H9 (cell line): ENCODE results near the gene MS4A6E. TPM values are rescaled to one million over a fixed set of nuclear protein-coding genes. Genes with fewer than 3 reads are reported as not detected.

Source experiments
- DNase-seq: peaks from one replicate; pipeline ENCODE4 v3.0.0-alpha.2; 2017
- H2AFZ ChIP-seq: one replicate; pipeline ENCODE4 v1.6.1; 2013; ENCODE audit warnings: mild to moderate bottlenecking, low read length, control low read depth, moderate library complexity
- H2AK5ac ChIP-seq: 2 replicates; pipeline ENCODE4 v1.6.1; 2013; ENCODE audit warnings: low read length, control low read depth, mixed read lengths; ENCODE audit not compliant: insufficient read length
- H2BK120ac ChIP-seq: one replicate; pipeline ENCODE4 v1.6.1; 2013; ENCODE audit warnings: low read depth, mild to moderate bottlenecking, low read length, control low read depth, inconsistent platforms; ENCODE audit not compliant: poor library complexity, severe bottlenecking
- H2BK12ac ChIP-seq: 2 replicates; pipeline ENCODE4 v1.6.1; 2013; ENCODE audit warnings: low read length, control low read depth, mixed read lengths, low read depth; ENCODE audit not compliant: insufficient read length
- H2BK15ac ChIP-seq: 2 replicates; pipeline ENCODE4 v1.6.1; 2013; ENCODE audit warnings: low read depth, low read length, control low read depth
- H2BK20ac ChIP-seq: one replicate; pipeline ENCODE4 v1.6.1; 2013; ENCODE audit warnings: low read depth, mild to moderate bottlenecking, low read length, control low read depth, inconsistent platforms; ENCODE audit not compliant: poor library complexity, severe bottlenecking
- H2BK5ac ChIP-seq: 2 replicates; pipeline ENCODE4 v1.6.1; 2013; ENCODE audit warnings: low read length, control low read depth, mixed read lengths; ENCODE audit not compliant: insufficient read length
- H3K14ac ChIP-seq: 2 replicates; pipeline ENCODE4 v1.6.1; 2013; ENCODE audit warnings: low read length, control low read depth; ENCODE audit not compliant: insufficient read depth
- H3K18ac ChIP-seq: 2 replicates; pipeline ENCODE4 v1.6.1; 2013; ENCODE audit warnings: low read depth, mild to moderate bottlenecking, mixed read lengths, low read length, control low read depth; ENCODE audit not compliant: insufficient read length
- H3K23ac ChIP-seq: 2 replicates; pipeline ENCODE4 v1.6.1; 2013; ENCODE audit warnings: low read length, control low read depth, mixed read lengths, low read depth; ENCODE audit not compliant: insufficient read length
- H3K23me2 ChIP-seq: 2 replicates; pipeline ENCODE4 v1.6.1; 2013; ENCODE audit warnings: low read depth, mild to moderate bottlenecking, mixed read lengths, low read length, control low read depth; ENCODE audit not compliant: insufficient read length, poor library complexity, severe bottlenecking
- H3K27ac ChIP-seq: 2 replicates; pipeline ENCODE4 v1.5.1; 2013; ENCODE audit warnings: low read length, control low read depth, mixed read lengths, low read depth; ENCODE audit not compliant: insufficient read length
- H3K27me3 ChIP-seq: 2 replicates; pipeline ENCODE4 v1.6.1; 2013; ENCODE audit warnings: low read length, control low read depth, inconsistent platforms; ENCODE audit not compliant: insufficient read depth
- H3K4ac ChIP-seq: 2 replicates; pipeline ENCODE4 v1.6.1; 2013; ENCODE audit warnings: low read depth, mild to moderate bottlenecking, control low read depth, inconsistent platforms, low read length, moderate library complexity
- H3K4me1 ChIP-seq: 2 replicates; pipeline ENCODE4 v1.6.1; 2013; ENCODE audit warnings: low read length, control low read depth, inconsistent platforms; ENCODE audit not compliant: insufficient read depth
- H3K4me2 ChIP-seq: 2 replicates; pipeline ENCODE4 v1.6.1; 2013; ENCODE audit warnings: low read length, control low read depth, mixed read lengths; ENCODE audit not compliant: insufficient read length, insufficient read depth
- H3K56ac ChIP-seq: 2 replicates; pipeline ENCODE4 v1.6.1; 2013; ENCODE audit warnings: low read depth, mild to moderate bottlenecking, mixed read lengths, low read length, control low read depth; ENCODE audit not compliant: insufficient read length
- H3K79me1 ChIP-seq: 2 replicates; pipeline ENCODE4 v1.6.1; 2013; ENCODE audit warnings: low read depth, mild to moderate bottlenecking, moderate library complexity, low read length, control low read depth, inconsistent platforms; ENCODE audit not compliant: insufficient read depth, poor library complexity, severe bottlenecking
- H3K79me2 ChIP-seq: 2 replicates; pipeline ENCODE4 v1.6.1; 2013; ENCODE audit warnings: low read length, control low read depth, inconsistent platforms; ENCODE audit not compliant: insufficient read depth
- H3K9ac ChIP-seq: 2 replicates; pipeline ENCODE4 v1.6.1; 2013; ENCODE audit warnings: low read length, control low read depth, mixed read lengths; ENCODE audit not compliant: insufficient read length; ENCODE audit errors: extremely low read depth
- H3K9me3 ChIP-seq: one replicate; pipeline ENCODE4 v1.6.1; 2013; ENCODE audit warnings: low read depth, low read length, inconsistent platforms; ENCODE audit not compliant: control insufficient read depth
- H3T11ph ChIP-seq: one replicate; pipeline ENCODE4 v1.6.1; 2013; ENCODE audit warnings: mild to moderate bottlenecking, low read length, control low read depth, inconsistent platforms
- H4K20me1 ChIP-seq: one replicate; pipeline ENCODE4 v1.6.1; 2013; ENCODE audit not compliant: control insufficient read depth, insufficient read length, insufficient read depth
- H4K5ac ChIP-seq: 2 replicates; pipeline ENCODE4 v1.6.1; 2013; ENCODE audit warnings: low read depth, mild to moderate bottlenecking, mixed read lengths, low read length, control low read depth; ENCODE audit not compliant: insufficient read length
- H4K8ac ChIP-seq: replicated peaks from 2 replicates; pipeline ENCODE4 v1.6.1; 2013; ENCODE audit warnings: low read length, control low read depth, mixed read lengths, low read depth; ENCODE audit not compliant: insufficient read length
- H4K91ac ChIP-seq: 2 replicates; pipeline ENCODE4 v1.6.1; 2013; ENCODE audit warnings: low read depth, mild to moderate bottlenecking, moderate library complexity, mixed read lengths, low read length, control low read depth; ENCODE audit not compliant: insufficient read length
- H3K27ac Mint-ChIP-seq, 3 experiments: 2 replicates in 2 of 3; 3 replicates in 1 of 3; pipeline ENCODE4 v1.8.0; 2020 to 2021; ENCODE audit warnings: mixed read lengths in 3 of 3, mild to moderate bottlenecking in 1 of 3, moderate library complexity in 1 of 3
- H3K27me3 Mint-ChIP-seq: 2 replicates; pipeline ENCODE4 v1.8.0; 2021; ENCODE audit warnings: low read depth, mild to moderate bottlenecking, moderate library complexity, mixed read lengths
- H3K36me3 Mint-ChIP-seq, 3 experiments: 2 replicates in 2 of 3; 3 replicates in 1 of 3; pipeline ENCODE4 v1.8.0; 2020 to 2021; ENCODE audit warnings: low read depth in 3 of 3, mixed read lengths in 3 of 3; ENCODE audit not compliant: insufficient read depth in 1 of 3
- H3K4me1 Mint-ChIP-seq, 2 experiments: 2 replicates each; pipeline ENCODE4 v1.8.0; 2020; ENCODE audit warnings: mixed read lengths in 2 of 2
- H3K4me3 Mint-ChIP-seq, 2 experiments: 2 replicates in 1 of 2; 3 replicates in 1 of 2; pipeline ENCODE4 v1.8.0; 2020 to 2021; ENCODE audit warnings: mild to moderate bottlenecking in 2 of 2, mixed read lengths in 2 of 2, moderate library complexity in 1 of 2
- H3K9me3 Mint-ChIP-seq, 2 experiments: 2 replicates in 1 of 2; 3 replicates in 1 of 2; pipeline ENCODE4 v1.8.0; 2020; ENCODE audit warnings: mild to moderate bottlenecking in 2 of 2, mixed read lengths in 2 of 2, moderate library complexity in 1 of 2
- CTCF ChIP-seq: fragments of 200-600 bp; sonication (generic); conservative IDR thresholded peaks from 3 replicates; pipeline ENCODE4 v1.8.0; 2021; ENCODE audit warnings: antibody characterized with exemption, mild to moderate bottlenecking
- WGBS: extraction: QIAGEN DNeasy Blood & Tissue Kit; methylation state at CpG from one replicate; pipeline ENCODE4 v1.1.7; 2013; ENCODE audit warnings: missing lambda C conversion rate, low lambda C conversion rate, mixed read lengths; ENCODE audit not compliant: insufficient read length; ENCODE audit errors: extremely low coverage; 5-methylcytosine and 5-hydroxymethylcytosine counted together
- total RNA-seq: library from RNA; stranded (reverse); gene quantifications from 2 replicates; pipeline ENCODE4 v1.2.1, GENCODE V29; 2021

The MS4A6E gene
- total RNA-seq, 1 experiment from 2014 or later = not detected

- no peak overlapping the region for H3K4me3 Mint-ChIP-seq
- Histone ChIP-seq H2AK5ac (no peak overlapping the region), H3K9ac (no peak overlapping the region), H2BK120ac (no peak overlapping the region), H3K4me1 (peaks cover 2% of the 10 kb centered on the region; the same call in 1 of the 2 replicates), H4K5ac (no peak overlapping the region), H3K23me2 (no peaks in the 10 kb centered on the region), H3K4me2 (no peak overlapping the region), H3K4ac (no peak overlapping the region), H3K27ac (no peak overlapping the region), H2BK15ac (no peak overlapping the region), H4K20me1 (no peaks in the 10 kb centered on the region), H3K18ac (no peak overlapping the region), H2AFZ (no peak overlapping the region), H3K79me1 (no peaks in the 10 kb centered on the region), H2BK20ac (no peak overlapping the region), H2BK12ac (no peak overlapping the region), H3K56ac (no peak overlapping the region), H4K8ac (no peak overlapping the region), H3K9me3 (no peaks in the 10 kb centered on the region), H2BK5ac (no peak overlapping the region), H3K23ac (no peak overlapping the region), H3K27me3 (no peaks in the 10 kb centered on the region), H4K91ac (no peak overlapping the region), H3K14ac (no peak overlapping the region), H3T11ph (no peak overlapping the region), H3K79me2 (no peaks in the 10 kb centered on the region)
- no peak for TF ChIP-seq CTCF
- DNase-seq = no peak
- no peaks in the 10 kb centered on the region for H3K9me3 Mint-ChIP-seq
- H3K27me3 Mint-ChIP-seq = no peaks in the 10 kb centered on the region; the same call in 1 of the 2 replicates
- H3K36me3 Mint-ChIP-seq = no peaks in the 10 kb centered on the region; a peak in 1 of 7 replicates
- no CpG with 5 or more reads among the region's 3 CpGs for WGBS
- H3K27ac Mint-ChIP-seq = no peak overlapping the region
- peaks cover 10 to 14% of the 10 kb centered on the region in 2 experiments for H3K4me1 Mint-ChIP-seq
Measured at GRCh38 chr11:60305906-60306619, 21.0 kb upstream of the MS4A6E start.
